SU-DHL-6 (cell line): ENCODE data around the gene SF1.

ENCODE experiments used
- H2AFZ ChIP-seq: fragments of 200-600 bp; sonication (generic); 2 replicates; pipeline ENCODE4 v1.6.1; 2014; ENCODE audit warnings: low read depth, mild to moderate bottlenecking, moderate library complexity, mixed read lengths, antibody characterized with exemption, low read length; ENCODE audit not compliant: severe bottlenecking
- H3F3A ChIP-seq: fragments of 200-600 bp; shearing (Covaris generic); 2 replicates; pipeline ENCODE4 v1.6.0; 2016; ENCODE audit warnings: antibody characterized with exemption, mild to moderate bottlenecking; ENCODE audit not compliant: insufficient read depth
- H3K27ac ChIP-seq: fragments of 200-600 bp; sonication (generic); 2 replicates; pipeline ENCODE4 v1.5.1; 2016; ENCODE audit warnings: low read depth, mild to moderate bottlenecking, low read length, moderate library complexity, mixed read lengths
- H3K27me3 ChIP-seq: fragments of 200-600 bp; sonication (generic), shearing (Covaris generic); 2 replicates; pipeline ENCODE4 v1.6.0; 2014; ENCODE audit warnings: mild to moderate bottlenecking, low read length
- H3K36me3 ChIP-seq: fragments of 200-600 bp; sonication (generic); 2 replicates; pipeline ENCODE4 v1.6.1; 2014; ENCODE audit warnings: mild to moderate bottlenecking, low read length, mixed read lengths
- H3K4me2 ChIP-seq: fragments of 300-600, 200-600 bp; shearing (Covaris generic), sonication (generic); 2 replicates; pipeline ENCODE4 v1.6.0; 2014; ENCODE audit warnings: low read length, low read depth, mild to moderate bottlenecking; ENCODE audit not compliant: poor library complexity, severe bottlenecking
- H3K4me3 ChIP-seq: fragments of 200-600 bp; sonication (generic); 2 replicates; pipeline ENCODE4 v1.5.1; 2014; ENCODE audit warnings: antibody characterized with exemption, low read length, mild to moderate bottlenecking, mixed read lengths; ENCODE audit not compliant: insufficient read depth, poor library complexity, severe bottlenecking
- H3K79me2 ChIP-seq: fragments of 200-600 bp; sonication (generic); 2 replicates; pipeline ENCODE4 v1.6.1; 2014; ENCODE audit warnings: mild to moderate bottlenecking, low read length, moderate library complexity; ENCODE audit not compliant: insufficient read depth
- H3K9ac ChIP-seq: fragments of 200-600 bp; sonication (generic); 2 replicates; pipeline ENCODE4 v1.7.0; 2014; ENCODE audit warnings: mild to moderate bottlenecking, low read length
- H3K9me2 ChIP-seq: fragments of 200-600 bp; sonication (generic); replicated peaks from 2 replicates; pipeline ENCODE4 v1.6.1; 2014; ENCODE audit warnings: low read length; ENCODE audit not compliant: insufficient read depth
- H3K9me3 ChIP-seq: fragments of 200-600 bp; sonication (generic); 2 replicates; pipeline ENCODE4 v1.6.1; 2014; ENCODE audit warnings: low read length, mixed read lengths; ENCODE audit not compliant: insufficient read depth
- H4K20me1 ChIP-seq: fragments of 200-600 bp; sonication (generic); 2 replicates; pipeline ENCODE4 v1.6.1; 2014; ENCODE audit warnings: low read depth, mild to moderate bottlenecking, antibody characterized with exemption, low read length, moderate library complexity, mixed read lengths
- CTCF ChIP-seq: fragments of 200-600 bp; sonication (generic); IDR thresholded peaks from one replicate; pipeline ENCODE4 v1.5.1; 2017; ENCODE audit warnings: antibody characterized with exemption, mild to moderate bottlenecking, low read length, moderate library complexity; ENCODE audit not compliant: insufficient read depth, poor library complexity, severe bottlenecking
- EZH2phosphoT487 ChIP-seq: fragments of 200-600 bp; sonication (generic), shearing (Covaris generic); conservative IDR thresholded peaks from 2 replicates; pipeline ENCODE4 v1.6.1; 2018; ENCODE audit warnings: mild to moderate bottlenecking, antibody characterized with exemption, low read length, moderate library complexity, mixed read lengths

SF1 gene

DNA sequence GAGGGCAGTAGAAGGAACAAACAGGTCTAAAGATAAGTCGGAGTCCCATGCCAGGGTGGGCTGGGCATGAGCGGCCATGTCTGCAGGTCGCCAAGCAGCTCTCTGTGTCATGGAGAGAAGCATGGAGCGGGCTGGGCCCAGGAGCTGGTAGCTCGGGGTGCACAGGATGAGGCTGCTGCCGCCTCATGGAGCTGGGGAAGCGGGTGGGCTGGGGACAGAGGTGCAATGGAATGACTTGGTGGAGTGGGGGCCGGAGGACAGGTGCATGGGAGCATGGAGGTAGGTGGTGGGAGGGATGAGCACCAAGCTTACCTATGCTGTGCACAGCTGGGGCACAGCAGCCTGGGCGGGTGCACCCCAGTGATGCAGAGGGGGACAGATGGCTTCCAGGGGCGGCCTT, 58.9 kb downstream of the SF1 start:
- Histone ChIP-seq H2AFZ (no peak overlapping the region), H4K20me1 (no peaks in the 10 kb centered on the region), H3K27ac (no peak overlapping the region), H3K9me2 (no peaks in the 10 kb centered on the region), H3K27me3 (no peaks in the 10 kb centered on the region), H3K4me3 (no peak overlapping the region), H3K4me2 (no peak overlapping the region), H3K79me2 (no peaks in the 10 kb centered on the region), H3K36me3 (no peaks in the 10 kb centered on the region), H3F3A (no peaks in the 10 kb centered on the region), H3K9me3 (no peaks in the 10 kb centered on the region), H3K9ac (no peak overlapping the region)
- TF ChIP-seq EZH2phosphoT487 = no peak
- TF ChIP-seq CTCF = no peak

GRCh38 chr11:64718780-64719124, 59.6 kb downstream of the SF1 start:
- no peaks in the 10 kb centered on the region for H3K79me2 ChIP-seq
- no peaks in the 10 kb centered on the region for H3K9me2 ChIP-seq
- no peak overlapping the region for H2AFZ ChIP-seq
- no peak overlapping the region for H3K27ac ChIP-seq
- H3K9ac ChIP-seq = no peak overlapping the region
- no peaks in the 10 kb centered on the region for H4K20me1 ChIP-seq
- TF ChIP-seq EZH2phosphoT487 = no peak
- TF ChIP-seq CTCF = no peak
- H3K27me3 ChIP-seq = no peaks in the 10 kb centered on the region
- no peak overlapping the region for H3K4me2 ChIP-seq
- no peaks in the 10 kb centered on the region for H3K9me3 ChIP-seq
- H3K4me3 ChIP-seq = no peak overlapping the region
- no peaks in the 10 kb centered on the region for H3F3A ChIP-seq
- H3K36me3 ChIP-seq = no peaks in the 10 kb centered on the region

- Histone ChIP-seq H3K4me2 (no peak overlapping the region), H3K9me3 (no peaks in the 10 kb centered on the region), H3K9me2 (no peaks in the 10 kb centered on the region), H3K9ac (no peak overlapping the region), H3K4me3 (no peak overlapping the region), H3K79me2 (no peaks in the 10 kb centered on the region), H3K27ac (no peak overlapping the region), H2AFZ (no peak overlapping the region), H3F3A (no peaks in the 10 kb centered on the region), H3K36me3 (no peaks in the 10 kb centered on the region), H3K27me3 (no peaks in the 10 kb centered on the region), H4K20me1 (no peaks in the 10 kb centered on the region)
- no peak for TF ChIP-seq CTCF
- TF ChIP-seq EZH2phosphoT487 = no peak
Observed at GRCh38 chr11:64718084-64718779, 60.1 kb downstream of the SF1 start.
